PC-9 (cell line): ENCODE data around the gene DSCAM.

Source experiments
- EZH2 ChIP-seq: fragments of 200-600 bp; sonication (generic); IDR thresholded peaks from 2 replicates; pipeline ENCODE4 v1.8.0; 2017; ENCODE audit warnings: antibody characterized with exemption, low read depth
- TF ChIP-seq, protein P1 (sequence below): fragments of 200-600 bp; sonication (generic); conservative IDR thresholded peaks from 2 replicates; pipeline ENCODE4 v1.6.1; 2017; ENCODE audit warnings: mixed run types, antibody characterized with exemption, mild to moderate bottlenecking, moderate library complexity

DNA sequence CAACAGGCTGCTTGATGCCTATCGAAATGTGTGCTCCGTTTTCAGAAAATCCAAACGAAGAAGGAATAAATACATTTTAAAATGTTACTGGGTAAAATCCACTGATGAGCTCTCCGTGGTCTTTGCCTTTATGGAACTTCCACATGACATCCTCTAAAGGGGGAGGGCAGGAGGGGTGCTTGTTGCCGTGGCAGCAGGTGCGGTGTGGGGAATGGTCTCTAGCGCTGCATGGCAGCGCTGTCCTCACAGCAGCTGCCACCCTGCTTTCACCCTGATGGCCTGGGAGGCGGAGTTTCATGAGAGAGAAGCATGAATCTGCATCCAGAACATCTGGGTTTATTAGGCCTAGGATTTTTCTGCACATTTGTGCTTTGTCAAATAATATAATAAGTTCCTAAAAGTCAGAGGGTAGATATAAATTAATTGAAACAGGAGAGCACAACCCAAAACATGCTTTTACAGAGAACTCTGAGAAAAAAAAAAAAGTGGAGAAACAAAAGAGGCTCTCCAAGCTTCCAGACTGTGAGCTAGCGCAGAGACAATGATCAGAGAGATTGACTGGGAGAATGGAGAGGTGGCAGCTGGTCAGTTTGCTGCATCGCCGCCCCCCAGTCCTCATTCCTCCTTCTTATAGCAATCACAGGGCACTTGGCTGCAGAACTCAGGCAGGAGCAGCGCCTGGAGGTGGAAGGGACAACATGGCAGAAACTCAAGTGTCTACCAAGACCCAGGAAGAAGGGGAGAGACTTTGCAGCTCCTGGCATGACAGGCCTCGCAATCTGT lies 228.6 kb downstream of the DSCAM start:
- TF ChIP-seq, protein P1, sequence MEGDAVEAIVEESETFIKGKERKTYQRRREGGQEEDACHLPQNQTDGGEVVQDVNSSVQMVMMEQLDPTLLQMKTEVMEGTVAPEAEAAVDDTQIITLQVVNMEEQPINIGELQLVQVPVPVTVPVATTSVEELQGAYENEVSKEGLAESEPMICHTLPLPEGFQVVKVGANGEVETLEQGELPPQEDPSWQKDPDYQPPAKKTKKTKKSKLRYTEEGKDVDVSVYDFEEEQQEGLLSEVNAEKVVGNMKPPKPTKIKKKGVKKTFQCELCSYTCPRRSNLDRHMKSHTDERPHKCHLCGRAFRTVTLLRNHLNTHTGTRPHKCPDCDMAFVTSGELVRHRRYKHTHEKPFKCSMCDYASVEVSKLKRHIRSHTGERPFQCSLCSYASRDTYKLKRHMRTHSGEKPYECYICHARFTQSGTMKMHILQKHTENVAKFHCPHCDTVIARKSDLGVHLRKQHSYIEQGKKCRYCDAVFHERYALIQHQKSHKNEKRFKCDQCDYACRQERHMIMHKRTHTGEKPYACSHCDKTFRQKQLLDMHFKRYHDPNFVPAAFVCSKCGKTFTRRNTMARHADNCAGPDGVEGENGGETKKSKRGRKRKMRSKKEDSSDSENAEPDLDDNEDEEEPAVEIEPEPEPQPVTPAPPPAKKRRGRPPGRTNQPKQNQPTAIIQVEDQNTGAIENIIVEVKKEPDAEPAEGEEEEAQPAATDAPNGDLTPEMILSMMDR = no peak
- no peak for TF ChIP-seq EZH2
